ENCODE results near the gene MAP3K14.

GRCh38 chr17:45257115-45257514, 59.7 kb downstream of the MAP3K14 start:
- TF ChIP-seq CTCF (conservative IDR thresholded peaks at IDR 0.05): no peak
- TF ChIP-seq EZH2 (IDR thresholded peaks at IDR 0.05; ENCODE audit: low read depth): no peak
